Activated T-cell treated with anti-CD3 and anti-CD28 coated beads for 24 hours (primary cell): Measurements from ENCODE around the gene JAM3.
"Not testable (repeated sequence)": the region's sequence is repeated elsewhere in the genome, so short reads cannot be mapped to it uniquely, and the experiment has no call there.

ENCODE experiments used
- DNase-seq: peaks from one replicate; pipeline ENCODE4 v3.0.0-alpha.2; 2020; ENCODE audit warnings: low read depth

JAM3 gene

GRCh38 chr11:134101282-134101681, 32.4 kb downstream of the JAM3 start:
- DNase-seq = no peak

DNA sequence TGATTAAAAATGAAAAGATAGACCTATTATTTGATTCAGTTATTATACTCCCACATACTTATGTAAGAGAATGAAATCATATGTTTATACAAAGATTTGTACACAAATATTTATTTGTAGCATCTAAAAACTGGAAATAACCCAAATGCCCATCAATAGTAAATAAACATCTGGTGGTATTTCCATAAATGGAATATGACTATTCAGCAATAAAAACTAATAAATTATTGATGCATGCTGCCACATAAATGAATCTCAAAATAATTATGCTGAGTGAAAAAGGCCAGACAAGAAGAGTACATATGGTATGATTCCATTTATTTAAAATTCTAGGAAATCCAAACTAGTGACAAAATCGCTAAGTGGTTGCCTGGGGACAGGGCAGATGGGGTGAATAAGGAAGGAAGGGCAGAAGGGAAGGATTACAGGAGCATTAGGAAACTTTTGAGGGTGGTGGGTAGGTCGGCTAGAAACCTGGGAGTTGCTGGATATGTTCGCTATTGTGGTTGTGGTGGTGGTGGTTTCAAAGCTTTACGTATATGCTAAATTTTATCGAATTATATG, 41.5 kb downstream of the JAM3 start:
- DNase-seq = no peak

DNA sequence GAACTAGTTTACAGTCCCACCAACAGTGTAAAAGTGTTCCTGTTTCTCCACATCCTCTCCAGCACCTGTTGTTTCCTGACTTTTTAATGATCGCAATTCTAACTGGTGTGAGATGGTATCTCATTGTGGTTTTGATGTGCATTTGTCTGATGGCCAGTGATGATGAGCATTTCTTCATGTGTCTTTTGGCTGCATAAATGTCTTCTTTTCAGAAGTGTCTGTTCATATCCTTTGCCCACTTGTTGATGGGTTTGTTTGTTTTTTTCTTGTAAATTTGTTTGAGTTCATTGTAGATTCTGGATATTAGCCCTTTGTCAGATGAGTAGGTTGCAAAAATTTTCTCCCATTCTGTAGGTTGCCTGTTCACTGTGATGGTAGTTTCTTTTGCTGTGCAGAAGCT, 44.9 kb downstream of the JAM3 start:
- DNase-seq = not testable (repeated sequence)

DNA sequence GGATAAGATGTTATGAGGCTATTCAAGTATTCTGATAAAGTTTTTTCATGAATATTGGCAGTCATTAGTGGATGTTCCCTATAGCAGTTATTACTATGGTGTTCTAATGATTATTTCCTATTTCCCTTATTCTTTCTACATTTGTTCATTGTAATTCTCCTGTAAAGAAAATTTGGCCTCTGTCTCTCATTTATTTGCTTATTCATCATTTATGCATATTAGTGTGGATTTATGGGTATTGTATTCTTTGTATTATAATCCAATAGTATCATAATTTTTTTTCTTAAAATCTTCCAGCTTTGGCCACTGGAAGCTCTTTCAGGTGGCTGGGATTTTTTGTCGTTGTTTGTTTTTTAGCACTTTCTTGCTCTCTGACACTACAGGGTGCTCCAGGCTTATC, 47.3 kb downstream of the JAM3 start:
- no peak for DNase-seq

DNA sequence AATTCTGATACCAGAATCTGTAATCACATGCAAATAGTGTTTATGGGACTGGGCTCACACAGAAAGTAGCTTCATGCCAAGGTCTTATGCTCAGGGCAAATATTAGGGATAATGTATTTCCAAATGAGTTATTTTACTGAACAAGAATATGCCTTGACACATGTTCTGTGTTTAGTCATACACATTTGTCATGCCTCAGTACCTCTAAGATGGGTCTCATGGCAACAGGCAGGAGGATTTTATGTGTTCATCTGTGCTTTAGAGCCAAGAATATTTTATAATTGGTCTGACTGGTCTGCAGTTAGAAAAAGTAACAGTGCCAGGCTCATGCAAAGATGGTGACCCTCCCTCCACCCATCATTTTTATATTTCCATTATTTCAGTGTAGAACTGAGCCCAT, 49.1 kb downstream of the JAM3 start:
- no peak for DNase-seq

DNA sequence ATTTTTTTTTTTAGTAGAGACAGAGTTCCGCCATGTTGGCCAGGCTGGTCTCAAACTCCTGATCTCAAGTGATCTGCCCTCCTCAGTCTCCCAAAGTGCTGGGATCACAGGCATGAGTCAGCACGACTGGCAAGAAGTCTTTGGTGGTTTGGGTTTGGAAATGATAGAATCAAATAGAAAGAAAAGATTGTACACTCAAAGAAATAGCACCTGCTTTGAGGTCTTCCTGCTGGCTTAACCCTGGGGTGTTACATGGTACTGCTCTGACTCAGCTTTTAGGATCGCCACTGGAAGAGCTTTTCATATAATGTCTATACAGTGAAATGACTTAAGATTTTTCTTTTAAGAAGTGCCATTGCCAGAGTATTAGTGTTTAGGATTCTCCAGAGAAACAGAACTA, 50.2 kb downstream of the JAM3 start:
- no peak for DNase-seq

GRCh38 chr11:134120143-134120850, 51.4 kb downstream of the JAM3 start:
- no peak for DNase-seq

GRCh38 chr11:134120921-134121526, 52.2 kb downstream of the JAM3 start:
- no peak for DNase-seq

- DNase-seq = no peak
Measured at GRCh38 chr11:134124660-134125451, 56.0 kb downstream of the JAM3 start.

- DNase-seq = no peak
Measured at GRCh38 chr11:134125507-134125906, 56.6 kb downstream of the JAM3 start.

DNA sequence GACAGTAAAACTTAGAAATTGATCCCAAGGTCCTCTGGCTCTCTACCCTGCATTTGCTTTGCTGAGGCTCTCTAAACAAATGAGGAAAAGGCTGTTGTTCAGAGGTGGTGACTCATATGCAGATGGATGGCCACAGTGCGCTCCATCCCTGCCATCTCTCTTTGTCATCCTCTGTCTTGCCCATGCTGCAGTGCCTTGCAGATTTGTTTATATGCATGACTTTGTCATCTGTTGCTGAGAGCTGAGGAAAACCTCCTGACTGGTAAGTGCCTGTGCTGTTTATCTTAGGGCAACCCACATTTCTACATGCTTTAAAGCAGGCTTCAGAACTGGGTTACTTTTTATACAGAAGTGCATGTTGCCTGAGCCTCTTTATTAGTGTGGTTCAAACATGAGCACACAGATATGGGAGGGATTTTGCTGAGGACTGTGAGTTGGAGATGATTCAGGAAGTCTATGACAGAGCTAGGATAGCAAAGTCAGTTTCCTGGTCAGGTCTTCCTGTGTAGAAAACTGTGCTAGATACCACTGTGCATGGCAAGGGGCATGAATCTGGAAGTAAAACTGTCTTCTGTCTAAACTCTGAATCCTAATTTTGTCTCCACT, 57.4 kb downstream of the JAM3 start:
- no peak for DNase-seq

DNA sequence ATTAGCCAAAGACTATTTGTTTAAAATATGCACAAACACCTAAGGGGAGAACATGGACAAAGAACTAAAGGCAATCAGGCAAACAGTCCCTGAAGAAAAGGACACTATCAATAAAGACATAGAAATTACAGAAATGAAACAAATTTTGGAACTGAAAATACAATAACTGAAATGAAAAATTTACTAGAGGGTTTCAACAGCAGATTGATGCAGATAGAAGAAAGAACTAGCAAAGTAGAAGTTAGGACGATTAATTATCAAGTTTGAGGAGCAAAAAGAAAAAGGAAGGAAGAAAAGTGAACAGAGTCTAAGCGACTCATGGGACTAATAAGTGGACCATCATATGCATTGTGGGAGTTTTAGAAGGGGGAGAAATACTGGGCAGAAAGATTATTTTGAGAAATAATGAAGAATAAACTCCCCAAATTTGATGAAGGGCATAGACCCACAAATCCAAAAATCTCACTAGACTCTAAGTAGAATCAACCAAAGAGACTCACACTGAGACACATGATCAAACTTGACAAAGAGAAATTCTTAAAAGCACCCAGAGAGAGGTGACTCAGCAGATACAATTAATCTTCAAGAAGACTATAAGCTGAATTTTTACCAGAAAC, 62.9 kb downstream of the JAM3 start:
- DNase-seq = no peak

GRCh38 chr11:134132808-134133207, 63.9 kb downstream of the JAM3 start:
- no peak for DNase-seq

- no peak for DNase-seq
Measured at GRCh38 chr11:134134167-134134566, 65.3 kb downstream of the JAM3 start.

- DNase-seq = no peak
Measured at GRCh38 chr11:134138376-134138775, 69.5 kb downstream of the JAM3 start.

- DNase-seq = no peak
Measured at GRCh38 chr11:134139303-134139872, 70.5 kb downstream of the JAM3 start.

GRCh38 chr11:134139873-134140331, 71.0 kb downstream of the JAM3 start:
- peak; percentile 30 for DNase-seq

DNA sequence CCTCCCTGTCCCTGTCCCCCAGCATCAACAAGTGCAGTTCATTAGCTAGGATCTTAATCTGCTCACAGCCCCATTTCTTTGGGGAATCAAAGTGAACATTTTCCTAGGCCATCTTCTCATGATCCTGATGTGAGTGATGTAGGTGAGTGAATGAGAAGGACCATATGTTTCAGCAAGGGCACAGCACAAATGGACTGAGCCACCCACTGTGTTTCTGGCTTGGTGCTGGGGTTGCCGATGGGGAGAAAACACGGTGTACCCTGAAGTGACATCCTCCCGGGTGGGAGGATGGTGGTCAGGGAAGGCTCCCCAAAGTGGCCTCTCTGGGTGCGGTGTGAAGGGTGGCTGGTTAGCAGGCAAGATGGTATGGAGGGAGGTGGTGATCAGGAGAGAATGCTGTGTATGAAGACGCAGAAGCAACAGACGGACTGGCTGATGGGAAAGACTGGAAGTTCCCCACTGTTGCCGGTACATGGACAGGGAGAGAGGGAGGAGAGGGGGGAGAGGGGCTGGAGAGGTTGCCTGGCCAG, 72.2 kb downstream of the JAM3 start:
- no peak for DNase-seq

- no peak for DNase-seq
Measured at GRCh38 chr11:134142536-134142935, 73.7 kb downstream of the JAM3 start.

DNA sequence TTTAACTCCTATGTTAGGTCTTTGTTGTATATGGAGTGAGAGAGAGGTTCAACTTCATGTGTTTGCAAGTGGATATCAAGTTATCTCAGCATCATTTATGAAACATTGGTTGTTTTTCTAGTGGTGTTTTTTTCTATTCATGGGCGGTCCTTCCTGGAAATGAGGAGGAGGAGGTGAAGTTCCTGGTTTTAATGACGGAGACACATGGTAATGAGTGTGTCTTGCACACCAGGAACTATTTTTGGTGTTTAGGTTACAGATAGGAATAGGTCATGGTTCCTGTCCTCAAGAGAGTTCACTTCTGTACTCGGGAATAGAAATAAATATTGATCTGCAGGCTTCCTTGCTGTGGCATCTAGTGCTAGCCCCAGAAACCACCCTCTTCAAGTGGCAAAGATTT, 74.9 kb downstream of the JAM3 start:
- no peak for DNase-seq

DNA sequence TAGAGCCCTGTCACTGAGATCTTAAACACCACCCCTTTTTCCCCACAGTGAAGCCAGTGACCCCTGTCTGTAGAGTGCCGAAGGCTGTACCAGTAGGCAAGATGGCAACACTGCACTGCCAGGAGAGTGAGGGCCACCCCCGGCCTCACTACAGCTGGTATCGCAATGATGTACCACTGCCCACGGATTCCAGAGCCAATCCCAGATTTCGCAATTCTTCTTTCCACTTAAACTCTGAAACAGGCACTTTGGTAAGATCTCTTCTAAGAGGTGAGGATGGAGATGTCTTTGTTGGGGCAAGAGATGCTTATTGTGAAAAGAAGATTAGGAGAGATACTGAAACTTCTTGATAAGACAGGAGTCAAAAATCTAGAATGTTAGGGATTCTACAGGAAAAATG, 75.9 kb downstream of the JAM3 start:
- no peak for DNase-seq
